GM21737 (cell line): ENCODE measurements around the gene PITPNM3.
"Not testable (repeated sequence)": the region's sequence is repeated elsewhere in the genome, so short reads cannot be mapped to it uniquely, and the experiment has no call there.

Experiments
- ATAC-seq: cut with Tn5 transposase; IDR thresholded peaks from one replicate; pipeline ENCODE4 v1.9.1; 2021; ENCODE audit warnings: mild to moderate bottlenecking, moderate library complexity; ENCODE audit not compliant: unreplicated experiment

PITPNM3 gene

GRCh38 chr17:6483507-6483906 is 72.8 kb downstream of the PITPNM3 start:
- ATAC-seq, result no peak

- ATAC-seq, result not testable (repeated sequence)
Measured at GRCh38 chr17:6482796-6483195, 73.6 kb downstream of the PITPNM3 start.

GRCh38 chr17:6482105-6482455 is 74.3 kb downstream of the PITPNM3 start:
- no peak for ATAC-seq

GRCh38 chr17:6480303-6480675 is 76.1 kb downstream of the PITPNM3 start:
- no peak for ATAC-seq

- no peak for ATAC-seq
Measured at GRCh38 chr17:6479622-6480302, 76.6 kb downstream of the PITPNM3 start.

GRCh38 chr17:6478486-6478885 is 77.9 kb downstream of the PITPNM3 start:
- ATAC-seq, result no peak

- ATAC-seq, result no peak
Measured at GRCh38 chr17:6477831-6478383, 78.4 kb downstream of the PITPNM3 start.

GRCh38 chr17:6476810-6477179 is 79.6 kb downstream of the PITPNM3 start:
- no peak for ATAC-seq

GRCh38 chr17:6476076-6476809 is 80.1 kb downstream of the PITPNM3 start:
- ATAC-seq, result no peak

GRCh38 chr17:6475411-6475810 is 80.9 kb downstream of the PITPNM3 start:
- ATAC-seq, result no peak

GRCh38 chr17:6474906-6475305 is 81.4 kb downstream of the PITPNM3 start:
- no peak for ATAC-seq

GRCh38 chr17:6474376-6474775 is 82.0 kb downstream of the PITPNM3 start:
- ATAC-seq, result no peak

GRCh38 chr17:6473128-6473767 is 83.1 kb downstream of the PITPNM3 start:
- ATAC-seq, result no peak

- no peak for ATAC-seq
Measured at GRCh38 chr17:6472517-6472916, 83.8 kb downstream of the PITPNM3 start.

- no peak for ATAC-seq
Measured at GRCh38 chr17:6471531-6472465, 84.6 kb downstream of the PITPNM3 start.

GRCh38 chr17:6470751-6471521 is 85.4 kb downstream of the PITPNM3 start:
- no peak for ATAC-seq

- ATAC-seq, result no peak
Measured at GRCh38 chr17:6470146-6470718, 86.1 kb downstream of the PITPNM3 start.

- ATAC-seq, result no peak
Measured at GRCh38 chr17:6468051-6468790, 88.1 kb downstream of the PITPNM3 start.

- ATAC-seq, result no peak
Measured at GRCh38 chr17:6467567-6467966, 88.8 kb downstream of the PITPNM3 start.
